Fibroblast of lung (primary cell): ENCODE measurements around the gene TOPORS. TPM values are rescaled to one million over a fixed set of nuclear protein-coding genes. Genes with fewer than 3 reads are reported as not detected.

Source experiments
- DNase-seq, 2 donors: peaks; one replicate each; pipeline versions ENCODE4 v3.0.0 to v3.0.0-alpha.2; 2010; ENCODE audit warnings: low read depth in 2 of 2
- H2AFZ ChIP-seq: 2 replicates; pipeline ENCODE4 v1.5.1; 2012; ENCODE audit warnings: low read length, control low read depth, inconsistent platforms
- H3K27ac ChIP-seq: 2 replicates; pipeline ENCODE4 v1.5.1; 2011; ENCODE audit warnings: low read length, control low read depth; ENCODE audit not compliant: insufficient read depth
- H3K27me3 ChIP-seq: 2 replicates; pipeline ENCODE4 v1.5.1; 2011; ENCODE audit warnings: mild to moderate bottlenecking, low read length; ENCODE audit not compliant: control insufficient read depth, insufficient read depth
- H3K36me3 ChIP-seq: 2 replicates; pipeline ENCODE4 v1.5.1; 2011; ENCODE audit warnings: low read length; ENCODE audit not compliant: control insufficient read depth, insufficient read depth
- H3K4me1 ChIP-seq: 2 replicates; pipeline ENCODE4 v1.5.1; 2011; ENCODE audit warnings: low read length; ENCODE audit not compliant: control insufficient read depth, insufficient read depth; ENCODE audit errors: extremely low read depth
- H3K4me2 ChIP-seq: 2 replicates; pipeline ENCODE4 v1.5.1; 2011; ENCODE audit warnings: low read length, control low read depth; ENCODE audit not compliant: insufficient read depth; ENCODE audit errors: extremely low read depth
- H3K4me3 ChIP-seq, 4 experiments: fragments of 200-600 bp in 1 of 4; sonication (generic) in 1 of 4; replicated peaks in 1 of 4; 2 replicates each; pipeline ENCODE4 v1.5.1; 2011 to 2016; ENCODE audit warnings: low read length in 4 of 4, low read depth in 3 of 4, mild to moderate bottlenecking in 3 of 4, control low read depth in 2 of 4, inconsistent platforms in 1 of 4, mixed read lengths in 1 of 4; ENCODE audit not compliant: insufficient read depth in 1 of 4; ENCODE audit errors: control extremely low read depth in 1 of 4
- H3K79me2 ChIP-seq: 2 replicates; pipeline ENCODE4 v1.5.1; 2012; ENCODE audit warnings: mild to moderate bottlenecking, low read length, inconsistent platforms; ENCODE audit not compliant: control insufficient read depth, insufficient read depth
- H3K9ac ChIP-seq: 2 replicates; pipeline ENCODE4 v1.5.1; 2011; ENCODE audit warnings: mild to moderate bottlenecking, low read length, control low read depth; ENCODE audit not compliant: insufficient read depth
- H3K9me3 ChIP-seq: 2 replicates; pipeline ENCODE4 v1.5.1; 2012; ENCODE audit warnings: low read depth, low read length; ENCODE audit not compliant: control insufficient read depth, insufficient read depth
- H4K20me1 ChIP-seq: 2 replicates; pipeline ENCODE4 v1.5.1; 2011; ENCODE audit warnings: low read length; ENCODE audit not compliant: control insufficient read depth, insufficient read depth; ENCODE audit errors: extremely low read depth
- EZH2 ChIP-seq: IDR thresholded peaks from 2 replicates; pipeline ENCODE4 v1.5.1; 2012; ENCODE audit warnings: low read length, control low read depth, mild to moderate bottlenecking; ENCODE audit errors: missing control alignments
- polyA plus RNA-seq, 2 donors: library from polyadenylated mRNA; depleted of rRNA in 1 of 2; stranded (reverse) in 1 of 2; unstranded in 1 of 2; fragments of >200 nt; gene quantifications; 2 replicates each; pipeline ENCODE4 v1.2.1, GENCODE V29; 2011 to 2012; ENCODE audit warnings: missing spikeins in 1 of 2
- total RNA-seq: library from RNA; depleted of rRNA; stranded (reverse); fragments of >200 nt; gene quantifications from 2 replicates; pipeline ENCODE4 v1.2.1, GENCODE V29; 2014
- TF ChIP-seq, protein P1 (sequence below), 2 donors: IDR thresholded peaks in 1 of 2; conservative IDR thresholded peaks in 1 of 2; 1 replicate in 1 of 2; 2 replicates in 1 of 2; pipeline ENCODE4 v1.5.1; 2011 to 2012; ENCODE audit warnings: low read length in 2 of 2, control low read depth in 1 of 2, inconsistent platforms in 1 of 2, low read depth in 1 of 2, mild to moderate bottlenecking in 1 of 2

TOPORS gene
- total and polyA plus RNA-seq, 2 donors (not counting 1 experiment from before 2014, with no cell fraction given), result 20.2 to 32.0 TPM

DNA sequence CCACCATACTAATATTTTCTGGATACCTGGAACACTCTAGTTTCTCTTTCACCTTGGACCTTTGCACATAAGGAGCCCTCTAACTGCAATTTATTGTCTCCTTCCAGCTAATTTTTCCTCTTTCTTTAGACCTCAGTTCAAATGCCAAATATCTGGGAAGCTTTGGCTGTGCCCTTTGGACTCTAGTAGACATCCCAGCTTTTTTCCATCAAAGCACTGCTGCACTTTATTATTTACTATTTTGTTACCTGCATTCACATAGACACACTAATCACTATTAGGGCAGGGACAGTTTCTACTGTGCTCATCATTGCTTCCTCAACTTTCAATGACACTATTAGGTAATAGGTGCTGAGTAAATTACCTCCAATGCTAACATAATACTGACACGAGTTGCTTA is 28.5 kb downstream of the TOPORS start:
- Histone ChIP-seq H3K9ac (no peak overlapping the region), H3K79me2 (peaks cover 14% of the 10 kb centered on the region)

DNA sequence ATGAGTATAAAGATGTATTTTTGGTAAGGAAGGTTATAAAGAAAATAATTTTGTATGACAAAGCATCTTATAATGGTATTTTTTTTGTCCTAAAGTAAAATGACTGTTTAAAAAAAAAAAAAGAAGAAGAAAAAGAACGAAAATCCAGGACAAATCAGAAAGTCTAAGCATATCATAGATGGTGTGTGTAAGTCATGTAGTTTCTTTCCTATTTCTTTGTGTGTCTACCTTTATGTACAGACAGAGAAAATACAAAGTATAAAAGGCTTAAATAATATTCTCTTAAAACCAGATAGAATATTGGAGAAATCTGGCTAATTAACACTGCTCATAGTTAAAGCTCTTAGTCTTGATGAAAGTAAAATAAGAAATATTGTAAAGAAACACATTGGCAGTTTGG is 34.1 kb downstream of the TOPORS start:
- no peak for DNase-seq
- TF ChIP-seq, protein P1, sequence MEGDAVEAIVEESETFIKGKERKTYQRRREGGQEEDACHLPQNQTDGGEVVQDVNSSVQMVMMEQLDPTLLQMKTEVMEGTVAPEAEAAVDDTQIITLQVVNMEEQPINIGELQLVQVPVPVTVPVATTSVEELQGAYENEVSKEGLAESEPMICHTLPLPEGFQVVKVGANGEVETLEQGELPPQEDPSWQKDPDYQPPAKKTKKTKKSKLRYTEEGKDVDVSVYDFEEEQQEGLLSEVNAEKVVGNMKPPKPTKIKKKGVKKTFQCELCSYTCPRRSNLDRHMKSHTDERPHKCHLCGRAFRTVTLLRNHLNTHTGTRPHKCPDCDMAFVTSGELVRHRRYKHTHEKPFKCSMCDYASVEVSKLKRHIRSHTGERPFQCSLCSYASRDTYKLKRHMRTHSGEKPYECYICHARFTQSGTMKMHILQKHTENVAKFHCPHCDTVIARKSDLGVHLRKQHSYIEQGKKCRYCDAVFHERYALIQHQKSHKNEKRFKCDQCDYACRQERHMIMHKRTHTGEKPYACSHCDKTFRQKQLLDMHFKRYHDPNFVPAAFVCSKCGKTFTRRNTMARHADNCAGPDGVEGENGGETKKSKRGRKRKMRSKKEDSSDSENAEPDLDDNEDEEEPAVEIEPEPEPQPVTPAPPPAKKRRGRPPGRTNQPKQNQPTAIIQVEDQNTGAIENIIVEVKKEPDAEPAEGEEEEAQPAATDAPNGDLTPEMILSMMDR (conservative IDR thresholded peaks at IDR 0.05 in 1 of 2, IDR thresholded peaks at IDR 0.05 in 1 of 2; ENCODE audit: low read depth in 1 of 2, low read length in 2 of 2), result no peak
- TF ChIP-seq EZH2, result no peak
- Histone ChIP-seq H3K27me3 (no peaks in the 10 kb centered on the region), H3K27ac (no peak overlapping the region), H3K4me2 (no peak overlapping the region), H3K4me3 (no peak overlapping the region), H3K9me3 (no peaks in the 10 kb centered on the region), H2AFZ (no peak overlapping the region), H3K36me3 (no peaks in the 10 kb centered on the region), H3K79me2 (no peaks in the 10 kb centered on the region), H3K9ac (no peak overlapping the region), H4K20me1 (no peaks in the 10 kb centered on the region), H3K4me1 (no peaks in the 10 kb centered on the region)

More for the DNA sequence above, 28.5 kb downstream of the TOPORS start:
- no peaks in the 10 kb centered on the region for H3K36me3 ChIP-seq
- H4K20me1 ChIP-seq, result no peaks in the 10 kb centered on the region
- TF ChIP-seq, protein P1 (conservative IDR thresholded peaks at IDR 0.05 in 1 of 2, IDR thresholded peaks at IDR 0.05 in 1 of 2; ENCODE audit: low read depth in 1 of 2, low read length in 2 of 2), result no peak
- no peak for TF ChIP-seq EZH2
- H3K4me3 ChIP-seq, result no peak overlapping the region
- H3K9me3 ChIP-seq, result no peaks in the 10 kb centered on the region
- no peaks in the 10 kb centered on the region for H3K27me3 ChIP-seq
- no peaks in the 10 kb centered on the region for H3K4me1 ChIP-seq
- H2AFZ ChIP-seq, result no peak overlapping the region
- H3K4me2 ChIP-seq, result peak overlapping the region; percentile 8
- no peak overlapping the region for H3K27ac ChIP-seq
- no peak for DNase-seq

DNA sequence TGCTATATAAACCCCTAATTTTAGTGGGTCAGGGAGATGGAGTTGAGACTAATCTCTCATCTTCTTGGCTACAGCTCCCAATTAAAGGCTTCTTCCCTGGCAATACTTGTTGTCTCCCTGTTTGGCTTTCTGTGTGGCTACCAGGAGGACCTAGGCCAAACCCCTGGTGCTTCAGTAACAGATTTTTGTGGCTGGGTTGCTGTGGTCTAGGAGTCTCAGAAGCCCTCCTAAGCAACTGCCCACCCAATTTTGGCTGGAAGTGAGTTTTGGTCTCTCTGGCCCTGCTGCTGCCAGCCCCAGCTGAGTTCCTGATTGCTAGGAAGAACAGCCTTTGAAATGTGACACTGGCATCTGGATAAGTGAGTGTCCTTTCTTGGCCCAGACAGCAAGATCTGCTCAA is 36.1 kb downstream of the TOPORS start:
- DNase-seq, result no peak
- H2AFZ ChIP-seq, result no peak overlapping the region
- no peaks in the 10 kb centered on the region for H3K79me2 ChIP-seq
- H3K4me1 ChIP-seq, result no peaks in the 10 kb centered on the region
- no peak overlapping the region for H3K9ac ChIP-seq
- H3K4me2 ChIP-seq, result no peak overlapping the region
- H4K20me1 ChIP-seq, result no peaks in the 10 kb centered on the region
- TF ChIP-seq, protein P1 (conservative IDR thresholded peaks at IDR 0.05 in 1 of 2, IDR thresholded peaks at IDR 0.05 in 1 of 2; ENCODE audit: low read depth in 1 of 2, low read length in 2 of 2), result no peak
- no peak for TF ChIP-seq EZH2
- H3K27ac ChIP-seq, result no peak overlapping the region
- no peaks in the 10 kb centered on the region for H3K9me3 ChIP-seq
- H3K27me3 ChIP-seq, result no peaks in the 10 kb centered on the region
- no peaks in the 10 kb centered on the region for H3K36me3 ChIP-seq
- no peak overlapping the region for H3K4me3 ChIP-seq
